Lower leg skin (tissue), 3 donors: Measurements from ENCODE around the gene KRTAP10-5.

Experiments
- CTCF ChIP-seq, 3 donors: fragments of 450-650 bp; IDR thresholded peaks; one replicate each; pipeline ENCODE4 v1.5.1; 2016; ENCODE audit warnings: antibody characterized with exemption in 3 of 3, mild to moderate bottlenecking in 3 of 3, moderate library complexity in 2 of 3
- POLR2A ChIP-seq, 2 donors: fragments of 450-650 bp; IDR thresholded peaks; one replicate each; pipeline ENCODE4 v1.6.1; 2016 to 2017; ENCODE audit warnings: antibody characterized with exemption in 2 of 2, mild to moderate bottlenecking in 1 of 2, moderate library complexity in 1 of 2

DNA sequence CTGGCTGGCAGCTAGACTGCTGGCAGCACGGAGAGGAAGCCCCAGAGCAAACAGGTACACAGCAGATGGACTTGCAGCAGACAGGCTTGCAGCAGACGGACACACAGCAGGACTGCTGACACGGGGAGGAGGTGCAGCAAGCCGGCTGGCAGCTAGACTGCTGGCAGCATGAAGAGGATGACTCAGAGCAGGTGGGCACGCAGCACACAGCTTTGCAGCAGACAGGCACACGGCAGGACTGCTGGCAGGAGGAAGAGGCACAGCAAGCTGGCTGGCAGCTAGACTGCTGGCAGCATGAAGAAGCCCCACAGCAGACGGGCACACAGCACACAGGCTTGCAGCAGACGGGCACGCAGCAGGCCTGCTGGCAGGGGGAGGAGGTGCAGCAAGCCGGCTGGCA, 29.6 kb downstream of the KRTAP10-5 start:
- no peak for TF ChIP-seq POLR2A (IDR thresholded peaks at IDR 0.05)
- TF ChIP-seq CTCF (IDR thresholded peaks at IDR 0.05): no peak
